B cell (primary cell): ENCODE measurements around the gene GMEB2.

Experiments
- CTCF ChIP-seq: fragments of 200-600 bp; IDR thresholded peaks from one replicate; pipeline ENCODE4 v1.8.0; 2022; ENCODE audit warnings: antibody characterized with exemption, mild to moderate bottlenecking
- EZH2 ChIP-seq: IDR thresholded peaks from 2 replicates; pipeline ENCODE4 v1.6.1; 2012; ENCODE audit warnings: borderline replicate concordance, low read depth, mild to moderate bottlenecking, moderate library complexity, low read length; ENCODE audit not compliant: insufficient read depth, poor library complexity, severe bottlenecking

GRCh38 chr20:63543131-63543530, 83.8 kb downstream of the GMEB2 start:
- TF ChIP-seq CTCF (no peak), EZH2 (no peak)
